Natural killer cell treated with Interleukin-12 subunit alpha and Interleukin-12 subunit beta and Interleukin-15 and Interleukin-18, amount 100 ng/mL, for 72 hours (primary cell): ENCODE measurements around the gene SOX18. TPM values are rescaled to one million over a fixed set of nuclear protein-coding genes. Genes with fewer than 3 reads are reported as not detected.
A peak's percentile ranks its signal among the peaks of the same experiment; 100 is the strongest.
"Not testable (repeated sequence)": the region's sequence is repeated elsewhere in the genome, so short reads cannot be mapped to it uniquely, and the experiment has no call there.

Source experiments
- ATAC-seq, 2 donors: fragments of 150-1000 bp; cut with Tn5 transposase in 1 of 2; sonication (Bioruptor Pico), chemical (Tn5 transposase) in 1 of 2; 2 replicates each; pipeline ENCODE4 v1.10.0; 2021
- DNase-seq: peaks from one replicate; pipeline ENCODE4 v3.0.0; 2022; ENCODE audit warnings: low spot score
- H3K27ac Mint-ChIP-seq, 2 donors: 1 replicate in 1 of 2; 2 replicates in 1 of 2; pipeline ENCODE4 v1.8.0; 2022; ENCODE audit warnings: mixed read lengths in 2 of 2, mild to moderate bottlenecking in 1 of 2, moderate library complexity in 1 of 2
- H3K27me3 Mint-ChIP-seq, 2 donors: 1 replicate in 1 of 2; 2 replicates in 1 of 2; pipeline ENCODE4 v1.8.0; 2022; ENCODE audit warnings: mixed read lengths in 2 of 2
- H3K36me3 Mint-ChIP-seq: one replicate; pipeline ENCODE4 v1.8.0; 2022; ENCODE audit warnings: mixed read lengths
- H3K4me1 Mint-ChIP-seq, 2 donors: 1 replicate in 1 of 2; 2 replicates in 1 of 2; pipeline ENCODE4 v1.8.0; 2022; ENCODE audit warnings: low read depth in 2 of 2, mixed read lengths in 2 of 2, mild to moderate bottlenecking in 1 of 2
- H3K4me3 Mint-ChIP-seq: one replicate; pipeline ENCODE4 v1.8.0; 2022; ENCODE audit warnings: mixed read lengths
- H3K9me3 Mint-ChIP-seq: 2 replicates; pipeline ENCODE4 v1.8.0; 2022; ENCODE audit warnings: mixed read lengths
- total RNA-seq, 2 donors: library from RNA; stranded (reverse); gene quantifications; one replicate each; pipeline ENCODE4 v1.2.3, GENCODE V29; 2022

The SOX18 gene
- total RNA-seq, 2 donors from 2014 or later = not detected

GRCh38 chr20:64029293-64030117 is 19.9 kb downstream of the SOX18 start:
- Mint-ChIP-seq H3K36me3 (no peaks in the 10 kb centered on the region), H3K4me3 (no peak overlapping the region), H3K27me3 (no peaks in the 10 kb centered on the region), H3K9me3 (no peaks in the 10 kb centered on the region), H3K4me1 (peaks cover 0 to 5% of the 10 kb centered on the region in 2 donors), H3K27ac (no peak overlapping the region)
- ATAC-seq = no peak
- no peak for DNase-seq

DNA sequence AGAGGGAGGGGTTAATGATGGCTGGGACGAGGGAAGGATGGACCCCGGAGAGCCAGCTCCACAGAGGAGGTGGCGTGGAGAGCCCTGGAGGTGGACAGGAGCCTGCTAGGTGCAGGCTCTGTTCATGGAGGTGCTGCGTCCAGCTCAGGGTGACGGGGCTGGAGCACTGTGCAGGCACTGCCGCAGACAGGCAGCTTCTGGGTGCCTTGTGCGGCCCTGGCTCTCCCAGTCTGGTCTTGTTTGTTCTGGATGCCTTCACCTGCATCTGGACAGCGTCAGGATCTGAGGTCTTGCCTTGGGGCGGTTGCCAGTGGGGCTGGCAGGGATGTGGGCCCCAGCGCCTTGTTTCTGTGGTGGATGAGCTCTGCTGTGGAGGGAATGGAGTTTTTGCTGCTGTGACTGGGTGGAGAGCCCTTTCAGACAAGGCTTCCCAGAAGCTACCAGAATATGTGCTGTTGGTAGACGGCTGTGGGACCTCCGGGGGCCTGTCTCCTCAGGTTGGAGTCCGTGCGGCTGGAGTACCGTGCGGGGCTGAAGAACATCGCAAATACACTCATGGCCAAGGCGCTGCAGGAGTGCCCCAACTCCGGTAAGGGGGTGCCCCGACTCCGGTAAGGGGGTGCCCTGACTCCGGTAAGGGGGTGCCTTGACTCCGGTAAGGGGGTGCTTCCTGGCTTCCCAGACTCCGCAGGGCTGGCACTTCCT is 21.3 kb downstream of the SOX18 start:
- no peaks in the 10 kb centered on the region for H3K36me3 Mint-ChIP-seq

DNA sequence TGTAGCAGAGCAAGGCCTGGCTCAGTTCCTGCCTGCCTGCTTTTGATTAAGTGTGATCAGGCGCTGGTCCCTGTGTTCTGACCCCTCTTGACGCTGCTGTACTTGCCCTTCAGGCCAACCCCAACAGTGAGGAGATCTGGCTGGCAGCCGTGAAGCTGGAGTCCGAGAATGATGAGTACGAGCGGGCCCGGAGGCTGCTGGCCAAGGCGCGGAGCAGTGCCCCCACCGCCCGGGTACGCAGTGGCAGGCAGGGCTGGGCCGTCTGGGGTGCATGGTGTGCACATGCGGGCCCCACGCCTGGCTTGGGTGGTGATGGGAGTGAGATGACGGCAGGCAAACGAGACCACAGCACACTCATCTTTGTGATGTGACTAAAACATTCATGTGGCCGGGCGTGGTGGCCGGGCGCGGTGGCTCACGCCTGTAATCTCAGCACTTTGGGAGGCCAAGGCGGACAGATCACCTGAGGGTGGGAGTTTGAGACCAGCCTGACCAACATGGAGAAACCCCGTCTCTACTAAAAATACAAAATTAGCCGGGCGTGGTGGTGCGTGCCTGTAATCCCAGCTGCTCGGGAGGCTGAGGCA is 23.5 kb downstream of the SOX18 start:
- no peak overlapping the region for H3K4me3 Mint-ChIP-seq
- H3K4me1 Mint-ChIP-seq = no peaks in the 10 kb centered on the region
- H3K27ac Mint-ChIP-seq = no peak overlapping the region
- no peaks in the 10 kb centered on the region for H3K36me3 Mint-ChIP-seq
- no peaks in the 10 kb centered on the region for H3K27me3 Mint-ChIP-seq
- no peak for DNase-seq
- no peak for ATAC-seq
- H3K9me3 Mint-ChIP-seq = no peaks in the 10 kb centered on the region

More for the DNA sequence above, 21.3 kb downstream of the SOX18 start:
- no peaks in the 10 kb centered on the region for H3K4me1 Mint-ChIP-seq
- no peaks in the 10 kb centered on the region for H3K27me3 Mint-ChIP-seq
- H3K9me3 Mint-ChIP-seq = no peaks in the 10 kb centered on the region
- ATAC-seq (no peak), DNase-seq (no peak)
- no peak overlapping the region for H3K27ac Mint-ChIP-seq
- no peak overlapping the region for H3K4me3 Mint-ChIP-seq

DNA sequence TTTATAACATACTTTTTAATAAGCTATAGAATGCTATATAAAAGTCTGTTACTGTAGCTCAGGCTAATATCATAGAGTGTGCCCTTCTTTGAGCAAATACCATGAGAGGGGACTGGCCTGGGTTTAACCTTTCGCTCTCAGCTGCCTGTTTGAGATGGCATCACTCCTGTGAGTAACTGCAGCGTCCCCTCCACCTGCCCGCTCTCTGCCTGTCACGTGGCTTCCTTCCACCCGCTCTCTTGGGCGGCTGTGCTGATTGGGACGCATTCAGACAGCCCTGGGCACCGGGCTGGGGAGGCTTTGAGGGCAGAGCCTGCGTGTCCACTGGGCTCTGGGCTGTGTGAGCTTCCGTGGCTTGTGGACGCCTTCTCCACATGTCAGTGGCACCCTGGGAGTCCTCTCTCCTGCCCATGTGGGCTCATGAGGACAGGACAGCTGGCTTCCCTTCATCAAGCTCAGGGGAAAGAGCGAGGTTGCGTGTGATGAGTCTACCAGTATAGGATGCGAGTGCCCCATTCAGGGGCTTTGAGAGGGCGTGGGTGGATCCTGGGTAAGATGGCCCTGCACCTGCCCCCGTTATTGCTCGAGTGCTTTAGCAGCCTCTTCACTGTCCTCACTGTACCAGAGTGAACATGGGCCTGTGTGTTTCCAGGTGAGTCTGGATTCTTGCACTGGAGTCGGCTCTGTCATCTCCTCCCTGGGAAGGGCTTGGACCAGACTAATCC is 24.2 kb downstream of the SOX18 start:
- H3K36me3 Mint-ChIP-seq = no peaks in the 10 kb centered on the region
- H3K4me3 Mint-ChIP-seq = no peak overlapping the region
- no peaks in the 10 kb centered on the region for H3K27me3 Mint-ChIP-seq
- no peaks in the 10 kb centered on the region for H3K4me1 Mint-ChIP-seq
- no peak overlapping the region for H3K27ac Mint-ChIP-seq
- ATAC-seq (no peak), DNase-seq (no peak)
- no peaks in the 10 kb centered on the region for H3K9me3 Mint-ChIP-seq

- DNase-seq = no peak
- peaks cover 0 to 4% of the 10 kb centered on the region in 2 donors for H3K4me1 Mint-ChIP-seq
- no peaks in the 10 kb centered on the region for H3K36me3 Mint-ChIP-seq
- no peak overlapping the region for H3K4me3 Mint-ChIP-seq
- H3K27me3 Mint-ChIP-seq = no peaks in the 10 kb centered on the region
- ATAC-seq = no peak
- no peaks in the 10 kb centered on the region for H3K9me3 Mint-ChIP-seq
- H3K27ac Mint-ChIP-seq = no peak overlapping the region
Observed at GRCh38 chr20:64024141-64024990, 25.1 kb downstream of the SOX18 start.

DNA sequence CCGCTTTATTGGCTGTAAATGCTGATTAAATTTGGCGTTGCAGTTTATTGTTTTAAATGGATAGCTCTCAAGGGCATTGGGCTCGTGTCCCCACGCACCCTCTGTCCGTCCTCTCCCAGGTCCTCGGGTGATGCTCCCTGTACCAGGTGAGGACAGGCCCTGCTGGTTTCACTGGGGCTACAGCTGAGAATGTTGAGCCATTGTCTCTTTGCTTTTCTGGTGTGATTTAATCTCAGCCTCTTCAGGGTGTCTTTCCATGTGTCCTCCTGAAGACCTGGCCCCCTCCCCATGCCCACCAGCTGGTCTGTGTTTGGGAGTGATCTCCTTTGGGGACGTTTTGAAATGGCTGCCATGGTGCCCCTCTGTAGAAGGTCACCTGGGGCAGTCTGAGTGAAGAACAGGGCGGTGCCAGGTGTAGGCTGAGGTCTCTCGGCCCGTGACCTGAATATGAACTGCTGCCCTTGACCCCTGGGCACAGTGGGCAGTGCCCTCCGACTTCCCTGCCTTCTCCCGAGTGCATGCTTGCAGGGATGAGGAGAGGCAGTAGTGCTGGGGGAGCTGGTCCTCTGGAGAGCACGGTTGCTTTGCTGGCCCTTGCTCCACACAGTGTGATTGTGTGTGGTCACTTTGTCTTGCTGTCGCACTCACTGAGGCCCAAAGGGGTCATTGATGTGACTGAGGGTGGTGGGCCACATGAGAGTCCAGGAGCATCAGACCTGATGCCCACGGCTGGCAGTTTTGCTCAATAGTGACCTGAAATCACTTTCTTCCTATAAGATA is 25.9 kb downstream of the SOX18 start:
- Mint-ChIP-seq H3K4me1 (peaks cover 0 to 4% of the 10 kb centered on the region in 2 donors), H3K36me3 (no peaks in the 10 kb centered on the region), H3K27ac (no peak overlapping the region), H3K27me3 (no peaks in the 10 kb centered on the region), H3K9me3 (no peaks in the 10 kb centered on the region), H3K4me3 (no peak overlapping the region)
- no peak for ATAC-seq
- no peak for DNase-seq

- DNase-seq (no peak), ATAC-seq (no peak)
- Mint-ChIP-seq H3K36me3 (peaks cover under 1% of the 10 kb centered on the region), H3K4me1 (peaks cover 0 to 4% of the 10 kb centered on the region in 2 donors), H3K4me3 (no peak overlapping the region), H3K27me3 (no peaks in the 10 kb centered on the region), H3K9me3 (no peaks in the 10 kb centered on the region), H3K27ac (no peak overlapping the region)
Observed at GRCh38 chr20:64022671-64023360, 26.6 kb downstream of the SOX18 start.

- peaks cover 6% of the 10 kb centered on the region for H3K36me3 Mint-ChIP-seq
Observed at GRCh38 chr20:64021124-64021975, 28.1 kb downstream of the SOX18 start.

GRCh38 chr20:64015635-64016034 is 33.8 kb downstream of the SOX18 start:
- DNase-seq (no peak), ATAC-seq (no peak)
- Mint-ChIP-seq H3K36me3 (peaks cover 11% of the 10 kb centered on the region), H3K4me1 (peaks cover 10 to 15% of the 10 kb centered on the region in 2 donors), H3K27me3 (no peaks in the 10 kb centered on the region), H3K27ac (no peak overlapping the region), H3K9me3 (no peaks in the 10 kb centered on the region), H3K4me3 (no peak overlapping the region)

More at GRCh38 chr20:64021124-64021975, 28.1 kb downstream of the SOX18 start:
- Mint-ChIP-seq H3K4me3 (no peak overlapping the region), H3K4me1 (peaks cover 0 to 4% of the 10 kb centered on the region in 2 donors), H3K9me3 (no peaks in the 10 kb centered on the region), H3K27me3 (no peaks in the 10 kb centered on the region), H3K27ac (no peak overlapping the region)
- ATAC-seq (no peak), DNase-seq (no peak)

- H3K4me3 Mint-ChIP-seq = peak overlapping the region; percentile 64
- H3K27me3 Mint-ChIP-seq, DNase-seq, ATAC-seq, H3K9me3 Mint-ChIP-seq: not testable (repeated sequence)
- peaks cover 24% of the 10 kb centered on the region for H3K36me3 Mint-ChIP-seq
- H3K4me1 Mint-ChIP-seq = peaks cover 20 to 24% of the 10 kb centered on the region in 2 donors
- H3K27ac Mint-ChIP-seq = peak overlapping the region; percentile 85 to 87
Observed at GRCh38 chr20:64012385-64013154, 36.9 kb downstream of the SOX18 start.

- no peaks in the 10 kb centered on the region for H3K9me3 Mint-ChIP-seq
- ATAC-seq = peak in 1 of 2 donors; percentile 36
- peaks cover 20 to 24% of the 10 kb centered on the region in 2 donors for H3K4me1 Mint-ChIP-seq
- H3K27me3 Mint-ChIP-seq = no peaks in the 10 kb centered on the region
- peaks cover 21% of the 10 kb centered on the region for H3K36me3 Mint-ChIP-seq
- H3K4me3 Mint-ChIP-seq = no peak overlapping the region
- no peak for DNase-seq
- peak overlapping the region; percentile 43 for H3K27ac Mint-ChIP-seq
Observed at GRCh38 chr20:64011366-64011779, 38.1 kb downstream of the SOX18 start.
